OCI-LY7 (cell line): ENCODE results near the gene VSIG8. TPM values are rescaled to one million over a fixed set of nuclear protein-coding genes. Genes with fewer than 3 reads are reported as not detected.

Experiments
- BruUV-seq: library from RNA; stranded (reverse); fragments of 400-500 nt; replicated peaks from 2 replicates; lab custom pipeline; 2021; lab: Mats Ljungman, UMichigan
- CTCF ChIA-PET: fragments of 300-600 bp; sonication (Branson Sonifier 250); formaldehyde crosslinking; loops from one replicate; lab custom pipeline; 2022; ENCODE audit warnings: antibody characterized with exemption; ENCODE audit not compliant: unreplicated experiment; lab: Charles Lee
- POLR2A ChIA-PET: fragments of 300-600 bp; sonication (Branson Sonifier 250); formaldehyde crosslinking; loops from one replicate; lab custom pipeline; 2022; ENCODE audit warnings: antibody characterized with exemption; lab: Charles Lee
- DNase-seq: peaks from one replicate; pipeline ENCODE4 v3.0.0-alpha.2; 2015; ENCODE audit warnings: low spot score
- H2AFZ ChIP-seq: fragments of 200-600 bp; sonication (generic), shearing (Covaris generic); 2 replicates; pipeline ENCODE4 v1.6.1; 2014; ENCODE audit warnings: mild to moderate bottlenecking, antibody characterized with exemption, low read length, moderate library complexity
- H3K27ac ChIP-seq: fragments of 200-600 bp; sonication (generic); 2 replicates; pipeline ENCODE4 v1.5.1; 2014; ENCODE audit warnings: mixed run types, low read depth, mild to moderate bottlenecking, moderate library complexity, low read length, inconsistent platforms; ENCODE audit not compliant: poor library complexity, severe bottlenecking
- H3K36me3 ChIP-seq: fragments of 200-600 bp; sonication (generic); 2 replicates; pipeline ENCODE4 v1.6.1; 2014; ENCODE audit warnings: mild to moderate bottlenecking, antibody characterized with exemption, low read length, moderate library complexity, mixed read lengths; ENCODE audit not compliant: insufficient read depth
- H3K4me1 ChIP-seq: fragments of 200-600 bp; sonication (generic); 2 replicates; pipeline ENCODE4 v1.5.1; 2014; ENCODE audit warnings: mild to moderate bottlenecking, low read length; ENCODE audit not compliant: insufficient read depth, poor library complexity, severe bottlenecking
- H3K4me2 ChIP-seq: fragments of 200-600 bp; sonication (generic); 2 replicates; pipeline ENCODE4 v1.6.1; 2014; ENCODE audit warnings: mild to moderate bottlenecking, low read length
- H3K4me3 ChIP-seq: fragments of 200-600 bp; sonication (generic); 2 replicates; pipeline ENCODE4 v1.5.1; 2014; ENCODE audit warnings: mild to moderate bottlenecking, low read depth, low read length; ENCODE audit not compliant: poor library complexity, severe bottlenecking
- H3K79me2 ChIP-seq: fragments of 200-600 bp; sonication (generic); 2 replicates; pipeline ENCODE4 v1.6.1; 2016; ENCODE audit warnings: low read depth, mild to moderate bottlenecking, low read length, moderate library complexity, mixed read lengths; ENCODE audit not compliant: insufficient read depth
- H3K9me2 ChIP-seq: fragments of 200-600 bp; sonication (generic); 2 replicates; pipeline ENCODE4 v1.6.1; 2016; ENCODE audit warnings: mild to moderate bottlenecking, low read length, mixed read lengths; ENCODE audit not compliant: insufficient read depth
- H3K9me3 ChIP-seq: fragments of 200-600 bp; sonication (generic); 2 replicates; pipeline ENCODE4 v1.6.1; 2014; ENCODE audit warnings: mild to moderate bottlenecking, mixed run types, low read length, mixed read lengths
- H4K20me1 ChIP-seq: fragments of 200-600 bp; sonication (generic); 2 replicates; pipeline ENCODE4 v1.6.1; 2014; ENCODE audit warnings: mild to moderate bottlenecking, antibody characterized with exemption, low read length, moderate library complexity, mixed read lengths; ENCODE audit not compliant: insufficient read depth
- EZH2phosphoT487 ChIP-seq: fragments of 200-600 bp; sonication (generic); IDR thresholded peaks from 2 replicates; pipeline ENCODE4 v1.6.1; 2018; ENCODE audit warnings: low read depth, borderline replicate concordance, mild to moderate bottlenecking, mixed run types, antibody characterized with exemption, low read length, moderate library complexity, mixed read lengths
- intact Hi-C: fragments of 100-400 bp; cut with micrococcal nuclease; formaldehyde crosslinking; loops from one replicate; pipeline ENCODE4 v1.10.0; 2022; ENCODE audit not compliant: unreplicated experiment
- total RNA-seq, 2 experiments: library from RNA; depleted of rRNA in 1 of 2; stranded (reverse); fragments of >200 nt in 1 of 2; shearing (Covaris generic) in 1 of 2; gene quantifications; 2 replicates each; pipeline ENCODE4 v1.2.3, GENCODE V29; 2014 to 2022
- TF ChIP-seq, protein P1 (sequence below): fragments of 200-600 bp; sonication (generic); conservative IDR thresholded peaks from 2 replicates; pipeline ENCODE4 v1.5.1; 2014; ENCODE audit warnings: mild to moderate bottlenecking, antibody characterized with exemption, low read length, moderate library complexity, mixed read lengths

VSIG8 gene
- total RNA-seq, 2 experiments from 2014 or later, result not detected

DNA sequence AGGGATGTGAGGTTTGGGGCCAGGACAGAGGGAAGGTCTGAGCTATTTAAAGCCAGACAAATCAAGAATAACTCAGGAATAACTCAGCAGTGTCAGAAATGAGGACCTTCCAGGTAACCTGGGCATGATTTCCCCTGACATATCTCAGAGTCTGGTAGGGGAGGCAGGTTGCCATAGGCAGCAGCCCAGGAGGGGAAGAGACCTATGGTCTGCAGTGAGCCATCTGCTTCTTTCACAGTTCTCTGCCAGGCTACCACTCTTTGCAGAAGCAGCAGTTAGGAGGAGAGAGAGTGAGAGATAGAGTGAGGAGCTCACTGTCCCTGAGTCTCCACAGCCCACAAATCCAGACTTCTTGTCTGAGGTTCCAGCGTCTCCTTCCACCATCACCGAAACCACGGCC, 6.3 kb upstream of the VSIG8 start:
- H3K4me3 ChIP-seq, result no peak overlapping the region
- H3K4me2 ChIP-seq, result no peak overlapping the region
- no peak for DNase-seq
- H2AFZ ChIP-seq, result no peak overlapping the region
- no peaks in the 10 kb centered on the region for H3K36me3 ChIP-seq
- BruUV-seq, result no TSS peak
- H3K4me1 ChIP-seq, result no peaks in the 10 kb centered on the region
- TF ChIP-seq, protein P1, sequence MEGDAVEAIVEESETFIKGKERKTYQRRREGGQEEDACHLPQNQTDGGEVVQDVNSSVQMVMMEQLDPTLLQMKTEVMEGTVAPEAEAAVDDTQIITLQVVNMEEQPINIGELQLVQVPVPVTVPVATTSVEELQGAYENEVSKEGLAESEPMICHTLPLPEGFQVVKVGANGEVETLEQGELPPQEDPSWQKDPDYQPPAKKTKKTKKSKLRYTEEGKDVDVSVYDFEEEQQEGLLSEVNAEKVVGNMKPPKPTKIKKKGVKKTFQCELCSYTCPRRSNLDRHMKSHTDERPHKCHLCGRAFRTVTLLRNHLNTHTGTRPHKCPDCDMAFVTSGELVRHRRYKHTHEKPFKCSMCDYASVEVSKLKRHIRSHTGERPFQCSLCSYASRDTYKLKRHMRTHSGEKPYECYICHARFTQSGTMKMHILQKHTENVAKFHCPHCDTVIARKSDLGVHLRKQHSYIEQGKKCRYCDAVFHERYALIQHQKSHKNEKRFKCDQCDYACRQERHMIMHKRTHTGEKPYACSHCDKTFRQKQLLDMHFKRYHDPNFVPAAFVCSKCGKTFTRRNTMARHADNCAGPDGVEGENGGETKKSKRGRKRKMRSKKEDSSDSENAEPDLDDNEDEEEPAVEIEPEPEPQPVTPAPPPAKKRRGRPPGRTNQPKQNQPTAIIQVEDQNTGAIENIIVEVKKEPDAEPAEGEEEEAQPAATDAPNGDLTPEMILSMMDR, result no peak
- H4K20me1 ChIP-seq, result no peaks in the 10 kb centered on the region
- no peak overlapping the region for H3K27ac ChIP-seq
- CTCF ChIA-PET, result no interaction called here
- no peaks in the 10 kb centered on the region for H3K79me2 ChIP-seq
- H3K9me3 ChIP-seq, result no peaks in the 10 kb centered on the region
- POLR2A ChIA-PET, result interaction anchor here (0.6 kb wide), 1 partner anchor 20 kb away, joined by 3 read pairs; no protein-coding TSS in a partner anchor
- no peaks in the 10 kb centered on the region for H3K9me2 ChIP-seq
- intact Hi-C loops, result no loop called here

DNA sequence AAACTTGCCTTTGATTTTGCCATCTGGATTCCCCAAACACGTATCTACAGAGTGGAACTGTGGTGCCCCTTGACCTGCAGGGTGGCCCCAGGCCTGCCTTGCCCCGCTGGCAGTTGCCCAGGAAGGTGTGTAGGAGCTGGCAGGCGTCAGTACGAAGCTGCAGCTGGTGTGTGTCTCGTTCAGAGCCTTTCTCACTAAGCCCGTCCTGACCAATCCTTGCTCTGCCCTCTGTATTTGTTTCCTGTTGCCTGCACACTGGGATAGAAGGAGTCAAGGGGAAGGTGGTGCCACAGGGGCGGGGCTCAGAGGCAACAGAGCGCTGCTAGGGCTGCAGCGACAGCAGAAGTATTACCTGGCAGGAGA, 5.2 kb upstream of the VSIG8 start:
- ChIA-PET POLR2A (no interaction called here), CTCF (no interaction called here)
- Histone ChIP-seq H3K4me3 (no peak overlapping the region), H4K20me1 (no peaks in the 10 kb centered on the region), H3K9me2 (no peaks in the 10 kb centered on the region), H3K9me3 (no peaks in the 10 kb centered on the region), H3K27ac (no peak overlapping the region), H3K4me1 (no peaks in the 10 kb centered on the region), H3K4me2 (no peak overlapping the region), H2AFZ (no peak overlapping the region), H3K36me3 (no peaks in the 10 kb centered on the region), H3K79me2 (no peaks in the 10 kb centered on the region)
- TF ChIP-seq EZH2phosphoT487, result no peak
- TF ChIP-seq, protein P1, result no peak
- intact Hi-C loops, result no loop called here
- no TSS peak for BruUV-seq
- DNase-seq, result no peak

DNA sequence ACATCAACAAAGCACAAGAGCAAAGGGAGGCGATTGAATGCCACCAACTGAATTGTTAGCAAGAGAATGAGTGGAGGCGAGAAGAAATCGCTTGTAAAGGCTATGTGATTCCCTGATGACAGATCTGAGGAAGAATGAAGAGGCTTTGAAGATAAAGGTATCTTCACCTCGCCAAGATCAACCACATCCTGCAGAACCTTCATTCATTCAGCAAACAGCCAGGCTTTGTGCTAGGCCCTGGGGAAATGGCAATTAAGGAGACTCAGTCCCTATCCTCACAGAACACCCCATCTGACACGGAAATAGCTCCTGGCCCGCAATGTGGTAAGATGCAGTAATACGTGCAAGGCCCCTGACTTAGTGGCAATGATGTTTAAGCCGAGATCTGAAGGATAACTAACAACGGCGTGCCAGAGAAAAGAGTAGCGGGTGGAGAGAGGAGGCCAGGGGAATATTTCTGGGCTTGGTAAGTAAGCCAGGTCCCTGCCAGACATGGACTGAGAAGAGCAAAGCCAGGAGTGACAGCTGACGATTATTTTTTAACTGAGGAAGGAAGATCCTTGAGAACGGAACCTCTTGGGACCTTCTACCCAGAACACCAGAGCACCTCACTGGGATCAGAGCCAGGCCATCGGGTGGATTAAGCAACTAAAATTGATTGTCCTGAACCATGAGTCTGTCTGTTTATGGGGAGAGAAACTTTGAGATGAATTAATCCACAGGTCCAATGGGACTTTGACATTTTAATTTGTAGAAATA, 4.6 kb upstream of the VSIG8 start:
- TF ChIP-seq, protein P1, result no peak
- TF ChIP-seq EZH2phosphoT487, result no peak
- intact Hi-C loops, result no loop called here
- CTCF ChIA-PET, result no interaction called here
- no peak overlapping the region for H2AFZ ChIP-seq
- no peaks in the 10 kb centered on the region for H3K79me2 ChIP-seq
- no peaks in the 10 kb centered on the region for H3K36me3 ChIP-seq
- BruUV-seq, result no TSS peak
- POLR2A ChIA-PET, result no interaction called here
- H3K4me2 ChIP-seq, result no peak overlapping the region
- no peaks in the 10 kb centered on the region for H4K20me1 ChIP-seq
- H3K4me3 ChIP-seq, result no peak overlapping the region
- H3K9me3 ChIP-seq, result no peaks in the 10 kb centered on the region
- no peak overlapping the region for H3K27ac ChIP-seq
- H3K9me2 ChIP-seq, result no peaks in the 10 kb centered on the region
- H3K4me1 ChIP-seq, result no peaks in the 10 kb centered on the region
- DNase-seq, result no peak
